WTC11 (cell line): ENCODE data around the gene TSC1. TPM values are rescaled to one million over a fixed set of nuclear protein-coding genes. Genes with fewer than 3 reads are reported as not detected.
A peak's percentile ranks its signal among the peaks of the same experiment; 100 is the strongest.

ENCODE experiments used
- ATAC-seq: fragments of 200-7000 bp; cut with Tn5 transposase; 2 replicates; pipeline ENCODE4 v1.10.0; 2021; ENCODE audit warnings: mild to moderate bottlenecking, moderate library complexity
- CTCF ChIA-PET: fragments of 300-600 bp; sonication (Branson Sonifier 250); formaldehyde crosslinking; loops from one replicate; lab custom pipeline; 2021; ENCODE audit warnings: antibody characterized with exemption; lab: Charles Lee
- POLR2A ChIA-PET: fragments of 350-600 bp; sonication (Branson Sonifier 250); formaldehyde crosslinking; loops from one replicate; lab custom pipeline; 2021; ENCODE audit warnings: antibody characterized with exemption; lab: Charles Lee
- DNase-seq: peaks from one replicate; pipeline ENCODE4 v3.0.0; 2021; ENCODE audit warnings: low spot score
- H3K27ac Mint-ChIP-seq: 2 replicates; pipeline ENCODE4 v1.8.0; 2021; ENCODE audit warnings: mixed read lengths
- H3K27me3 Mint-ChIP-seq: 2 replicates; pipeline ENCODE4 v1.8.0; 2021; ENCODE audit warnings: low read depth, mild to moderate bottlenecking, moderate library complexity, mixed read lengths
- H3K36me3 Mint-ChIP-seq: 2 replicates; pipeline ENCODE4 v1.8.0; 2021; ENCODE audit warnings: mixed read lengths
- H3K4me1 Mint-ChIP-seq: 2 replicates; pipeline ENCODE4 v1.8.0; 2022; ENCODE audit warnings: mixed read lengths
- H3K4me3 Mint-ChIP-seq: 2 replicates; pipeline ENCODE4 v1.8.0; 2021; ENCODE audit warnings: mild to moderate bottlenecking, moderate library complexity, mixed read lengths
- H3K9me3 Mint-ChIP-seq: 2 replicates; pipeline ENCODE4 v1.8.0; 2021; ENCODE audit warnings: mixed read lengths
- ATF3 ChIP-seq: sonication (generic); formaldehyde crosslinking; conservative IDR thresholded peaks from 2 replicates; pipeline ENCODE4 v1.8.1; 2022; ENCODE audit warnings: mild to moderate bottlenecking, missing genetic modification reagents
- FOXK1 ChIP-seq: sonication (generic); formaldehyde crosslinking; IDR thresholded peaks from 2 replicates; pipeline ENCODE4 v1.8.0; 2022; ENCODE audit warnings: mild to moderate bottlenecking, moderate library complexity, missing genetic modification reagents
- IRF2 ChIP-seq: sonication (generic); formaldehyde crosslinking; IDR thresholded peaks from 2 replicates; pipeline ENCODE4 v1.8.0; 2022; ENCODE audit warnings: low read depth, missing genetic modification reagents, borderline replicate concordance
- MAX ChIP-seq: sonication (generic); formaldehyde crosslinking; IDR thresholded peaks from 2 replicates; pipeline ENCODE4 v1.8.0; 2022; ENCODE audit warnings: mild to moderate bottlenecking, missing genetic modification reagents
- NR1H2 ChIP-seq: sonication (generic); formaldehyde crosslinking; IDR thresholded peaks from 2 replicates; pipeline ENCODE4 v1.9.0; 2021; ENCODE audit warnings: mild to moderate bottlenecking, moderate library complexity, missing genetic modification reagents
- PREB ChIP-seq: sonication (generic); formaldehyde crosslinking; IDR thresholded peaks from 2 replicates; pipeline ENCODE4 v1.8.1; 2022; ENCODE audit warnings: mild to moderate bottlenecking, missing genetic modification reagents, moderate library complexity, borderline replicate concordance
- SMAD4 ChIP-seq: sonication (generic); formaldehyde crosslinking; IDR thresholded peaks from 2 replicates; pipeline ENCODE4 v1.8.0; 2022; ENCODE audit warnings: mild to moderate bottlenecking, missing genetic modification reagents
- SOX15 ChIP-seq: fragments of 250-450 bp; sonication (Bioruptor Pico); IDR thresholded peaks from 2 replicates; pipeline ENCODE4 v1.9.0; 2021; ENCODE audit warnings: mild to moderate bottlenecking
- ZNF121 ChIP-seq: sonication (generic); formaldehyde crosslinking; IDR thresholded peaks from 2 replicates; pipeline ENCODE4 v1.8.0; 2023; ENCODE audit warnings: missing genetic modification reagents
- ZNF281 ChIP-seq: sonication (generic); formaldehyde crosslinking; IDR thresholded peaks from 2 replicates; pipeline ENCODE4 v1.8.0; 2023; ENCODE audit warnings: mild to moderate bottlenecking, missing genetic modification reagents
- total RNA-seq: library from RNA; stranded (reverse); gene quantifications from 3 replicates; pipeline ENCODE4 v1.2.3, GENCODE V29; 2021

The TSC1 gene
- total RNA-seq, 1 experiment from 2014 or later, result 52.9 TPM

- DNase-seq (no peak), ATAC-seq (no peak)
- ChIA-PET CTCF (no interaction called here), POLR2A (interaction anchor here (0.7 kb wide), 1 partner anchor 259 kb away, joined by 4 read pairs; no protein-coding TSS in a partner anchor)
- peaks cover 34% of the 10 kb centered on the region for H3K36me3 Mint-ChIP-seq
- no peaks in the 10 kb centered on the region for H3K4me1 Mint-ChIP-seq
- H3K9me3 Mint-ChIP-seq, result no peaks in the 10 kb centered on the region
- H3K27ac Mint-ChIP-seq, result no peak overlapping the region; the same call in 1 of the 2 replicates
- TF ChIP-seq SMAD4 (CRISPR knock-in tag) (no peak), IRF2 (CRISPR knock-in tag) (no peak), ATF3 (CRISPR knock-in tag) (no peak)
- no peaks in the 10 kb centered on the region for H3K27me3 Mint-ChIP-seq
- no peak overlapping the region for H3K4me3 Mint-ChIP-seq
These were observed 16.7 kb downstream of the TSC1 start for GRCh38 chr9:132927704-132928103.

GRCh38 chr9:132923346-132923902, 21.0 kb downstream of the TSC1 start:
- no peak for ATAC-seq
- H3K27ac Mint-ChIP-seq, result no peak overlapping the region

GRCh38 chr9:132919614-132920268, 24.7 kb downstream of the TSC1 start:
- H3K36me3 Mint-ChIP-seq, result peaks cover 44% of the 10 kb centered on the region
- no peaks in the 10 kb centered on the region for H3K9me3 Mint-ChIP-seq
- DNase-seq, result no peak
- CTCF ChIA-PET, result no interaction called here
- no peak overlapping the region for H3K27ac Mint-ChIP-seq
- H3K4me1 Mint-ChIP-seq, result no peaks in the 10 kb centered on the region
- no peak for TF ChIP-seq PREB (CRISPR knock-in tag)
- no peak for TF ChIP-seq ZNF281 (CRISPR knock-in tag)
- TF ChIP-seq, all 79 proteins: peak for 0
- POLR2A ChIA-PET, result no interaction called here
- no peak for ATAC-seq
- Mint-ChIP-seq H3K27me3 (no peaks in the 10 kb centered on the region), H3K4me3 (no peak overlapping the region)

More at GRCh38 chr9:132923346-132923902, 21.0 kb downstream of the TSC1 start:
- Mint-ChIP-seq H3K4me3 (no peak overlapping the region), H3K9me3 (no peaks in the 10 kb centered on the region), H3K27me3 (no peaks in the 10 kb centered on the region), H3K36me3 (peaks cover 56% of the 10 kb centered on the region), H3K4me1 (no peaks in the 10 kb centered on the region)
- CTCF ChIA-PET, result no interaction called here
- POLR2A ChIA-PET, result no interaction called here
- no peak for DNase-seq
- no peak for TF ChIP-seq MAX (CRISPR knock-in tag)
- no peak for TF ChIP-seq NR1H2 (CRISPR knock-in tag)
- TF ChIP-seq SOX15 (CRISPR knock-in tag), result no peak
- TF ChIP-seq, all 79 proteins: peak for 0

- ChIA-PET CTCF (interaction anchor here (0.9 to 1.2 kb wide), 2 partner anchors 12 to 66 kb away, joined by 3 to 6 read pairs; no protein-coding TSS in a partner anchor), POLR2A (no interaction called here)
- no peak for TF ChIP-seq FOXK1 (CRISPR knock-in tag)
- TF ChIP-seq ZNF121 (CRISPR knock-in tag), result 0 out of 2 replicates have a peak, but pooled peaks have one; percentile 55
- H3K4me3 Mint-ChIP-seq, result no peak overlapping the region
- H3K27me3 Mint-ChIP-seq, result no peaks in the 10 kb centered on the region
- H3K9me3 Mint-ChIP-seq, result no peaks in the 10 kb centered on the region
- no peak for DNase-seq
- no peaks in the 10 kb centered on the region for H3K4me1 Mint-ChIP-seq
- H3K27ac Mint-ChIP-seq, result no peak overlapping the region
- ATAC-seq, result no peak
- peaks cover 40% of the 10 kb centered on the region for H3K36me3 Mint-ChIP-seq
These were observed 29.5 kb downstream of the TSC1 start for GRCh38 chr9:132914924-132915323.
